Prostate gland (tissue), 2 donors: ENCODE data around the gene HUS1. TPM values are rescaled to one million over a fixed set of nuclear protein-coding genes. Genes with fewer than 3 reads are reported as not detected.
"Not testable (repeated sequence)": the region's sequence is repeated elsewhere in the genome, so short reads cannot be mapped to it uniquely, and the experiment has no call there.

Experiments used
- DNase-seq: peaks from one replicate; pipeline ENCODE4 v3.0.0-alpha.2; 2019; ENCODE audit warnings: low spot score
- H3K27ac ChIP-seq, 2 donors: fragments of 200-600 bp; sonication (generic); 2 replicates each; pipeline ENCODE4 v1.5.1; 2017 to 2019
- H3K27me3 ChIP-seq: fragments of 200-600 bp; sonication (generic); replicated peaks from 2 replicates; pipeline ENCODE4 v1.5.1; 2019; ENCODE audit not compliant: insufficient read depth
- H3K36me3 ChIP-seq, 2 donors: fragments of 200-600 bp; sonication (generic); 1 replicate in 1 of 2; 2 replicates in 1 of 2; pipeline versions ENCODE4 v1.5.1 to v1.8.1; 2017 to 2019
- H3K4me1 ChIP-seq: fragments of 200-600 bp; sonication (generic); replicated peaks from 2 replicates; pipeline ENCODE4 v1.5.1; 2019
- H3K4me3 ChIP-seq, 2 donors: fragments of 200-600 bp; sonication (generic); 2 replicates each; pipeline ENCODE4 v1.5.1; 2017 to 2019
- H3K9me3 ChIP-seq: fragments of 200-600 bp; sonication (generic); 2 replicates; pipeline ENCODE4 v1.5.1; 2017
- POLR2A ChIP-seq: fragments of 450-650 bp; IDR thresholded peaks from one replicate; pipeline ENCODE4 v1.6.1; 2016; ENCODE audit warnings: antibody characterized with exemption, mild to moderate bottlenecking
- POLR2AphosphoS5 ChIP-seq: sonication (generic); formaldehyde crosslinking; IDR thresholded peaks from one replicate; pipeline ENCODE4 v1.6.1; 2017; ENCODE audit warnings: antibody characterized with exemption
- WGBS: methylation state at CpG from one replicate; pipeline ENCODE4 v1.1.5; 2018; 5-methylcytosine and 5-hydroxymethylcytosine counted together
- intact Hi-C: fragments of 100-400 bp; cut with DNase I; formaldehyde crosslinking; loops from one replicate; pipeline ENCODE4 v1.14.2; 2022
- total RNA-seq, 2 donors: library from RNA; depleted of rRNA; stranded (reverse); fragments of >200 nt; gene quantifications; one replicate each; pipeline ENCODE4 v1.1.0, GENCODE V29; 2016
- TF ChIP-seq, protein P1 (sequence below), 4 experiments: fragments of 200-600 bp in 2 of 4; fragments of 450-650 bp in 2 of 4; sonication (generic) in 2 of 4; IDR thresholded peaks; 1 replicate in 3 of 4; 2 replicates in 1 of 4; pipeline ENCODE4 v1.5.1; 2016 to 2019; ENCODE audit warnings: antibody characterized with exemption in 4 of 4, mild to moderate bottlenecking in 2 of 4, moderate library complexity in 2 of 4

HUS1 gene
- total RNA-seq, 2 donors from 2014 or later: 26.1 to 43.1 TPM

DNA sequence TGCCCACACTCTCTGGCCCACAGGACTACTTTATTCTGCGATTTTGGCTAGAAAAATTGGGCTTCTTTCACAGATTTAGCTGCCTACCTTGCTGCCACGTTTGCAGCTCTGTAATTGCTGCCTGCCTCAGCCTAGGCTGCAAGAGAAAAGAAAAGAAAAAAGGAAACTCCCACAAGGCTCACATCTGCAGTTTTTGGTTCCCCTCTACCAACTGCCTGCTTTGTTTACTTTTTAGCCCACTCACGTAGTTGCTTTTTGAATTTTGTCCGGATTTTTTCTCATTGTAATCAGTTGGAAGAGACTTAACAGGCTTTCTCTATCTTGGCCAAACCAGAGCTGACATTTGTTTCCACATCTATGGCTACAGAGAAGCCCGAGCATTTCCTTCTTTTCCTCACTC is 25.2 kb upstream of the HUS1 start:
- H3K9me3 ChIP-seq: no peaks in the 10 kb centered on the region
- H3K4me1 ChIP-seq: no peaks in the 10 kb centered on the region
- no peak for TF ChIP-seq POLR2AphosphoS5
- TF ChIP-seq, protein P1, sequence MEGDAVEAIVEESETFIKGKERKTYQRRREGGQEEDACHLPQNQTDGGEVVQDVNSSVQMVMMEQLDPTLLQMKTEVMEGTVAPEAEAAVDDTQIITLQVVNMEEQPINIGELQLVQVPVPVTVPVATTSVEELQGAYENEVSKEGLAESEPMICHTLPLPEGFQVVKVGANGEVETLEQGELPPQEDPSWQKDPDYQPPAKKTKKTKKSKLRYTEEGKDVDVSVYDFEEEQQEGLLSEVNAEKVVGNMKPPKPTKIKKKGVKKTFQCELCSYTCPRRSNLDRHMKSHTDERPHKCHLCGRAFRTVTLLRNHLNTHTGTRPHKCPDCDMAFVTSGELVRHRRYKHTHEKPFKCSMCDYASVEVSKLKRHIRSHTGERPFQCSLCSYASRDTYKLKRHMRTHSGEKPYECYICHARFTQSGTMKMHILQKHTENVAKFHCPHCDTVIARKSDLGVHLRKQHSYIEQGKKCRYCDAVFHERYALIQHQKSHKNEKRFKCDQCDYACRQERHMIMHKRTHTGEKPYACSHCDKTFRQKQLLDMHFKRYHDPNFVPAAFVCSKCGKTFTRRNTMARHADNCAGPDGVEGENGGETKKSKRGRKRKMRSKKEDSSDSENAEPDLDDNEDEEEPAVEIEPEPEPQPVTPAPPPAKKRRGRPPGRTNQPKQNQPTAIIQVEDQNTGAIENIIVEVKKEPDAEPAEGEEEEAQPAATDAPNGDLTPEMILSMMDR (IDR thresholded peaks at IDR 0.05): no peak
- TF ChIP-seq POLR2A: no peak
- no peak for DNase-seq
- intact Hi-C loops: no loop called here
- no peak overlapping the region for H3K27ac ChIP-seq
- no peaks in the 10 kb centered on the region for H3K27me3 ChIP-seq
- WGBS: 32% methylated on average over 5 of the region's 5 CpGs
- no peak overlapping the region for H3K4me3 ChIP-seq
- H3K36me3 ChIP-seq: no peaks in the 10 kb centered on the region

DNA sequence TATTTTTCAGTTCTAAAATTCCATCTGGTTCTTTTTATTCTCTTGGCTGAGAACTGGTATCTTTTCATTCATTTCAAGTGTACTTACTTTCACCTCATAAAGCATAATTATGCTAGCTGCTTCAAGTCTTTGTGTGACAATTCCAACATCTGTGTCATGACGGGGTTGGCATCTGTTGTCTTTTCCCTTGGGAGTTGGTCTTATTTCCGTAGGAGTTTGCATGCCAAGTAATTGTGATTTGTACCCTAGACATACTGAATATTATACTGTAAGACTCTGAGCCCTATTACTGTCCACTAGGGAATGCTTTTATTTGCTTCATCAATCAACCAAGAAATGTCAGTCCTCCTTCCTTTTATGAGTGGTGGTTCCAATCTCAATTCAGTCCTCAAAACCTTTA is 24.6 kb upstream of the HUS1 start:
- H3K27ac ChIP-seq: no peak overlapping the region

DNA sequence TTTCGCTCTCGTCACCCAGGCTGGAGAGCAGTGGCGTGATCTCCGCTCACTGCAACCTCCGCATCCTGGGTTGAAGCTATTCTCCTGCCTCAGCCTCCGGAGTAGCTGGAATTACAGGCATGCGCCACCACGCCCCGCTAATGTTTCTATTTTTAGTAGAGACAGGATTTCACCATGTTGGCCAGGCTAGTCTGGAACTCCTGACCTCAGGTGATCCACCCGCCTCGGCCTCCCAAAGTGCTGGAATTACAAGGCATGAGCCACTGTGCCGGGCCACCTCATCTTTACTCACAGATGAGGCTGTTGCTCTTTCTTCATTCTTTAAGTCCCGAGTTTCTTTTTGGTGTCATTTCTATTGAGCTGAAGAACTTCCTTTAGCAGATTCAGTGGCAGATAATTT is 20.7 kb upstream of the HUS1 start:
- intact Hi-C loops, H3K27me3 ChIP-seq, H3K4me3 ChIP-seq, H3K4me1 ChIP-seq, DNase-seq, H3K36me3 ChIP-seq, H3K27ac ChIP-seq, H3K9me3 ChIP-seq: not testable (repeated sequence)
- 90% methylated on average over 13 of the region's 13 CpGs for WGBS

More for the DNA sequence above, 24.6 kb upstream of the HUS1 start:
- no peaks in the 10 kb centered on the region for H3K4me1 ChIP-seq
- no peaks in the 10 kb centered on the region for H3K36me3 ChIP-seq
- H3K27me3 ChIP-seq: no peaks in the 10 kb centered on the region
- WGBS: 34% methylated on average over 2 of the region's 2 CpGs
- intact Hi-C loops: no loop called here
- H3K9me3 ChIP-seq: no peaks in the 10 kb centered on the region
- TF ChIP-seq POLR2AphosphoS5 (no peak), POLR2A (no peak)
- TF ChIP-seq, protein P1 (IDR thresholded peaks at IDR 0.05): no peak
- DNase-seq: no peak
- no peak overlapping the region for H3K4me3 ChIP-seq

DNA sequence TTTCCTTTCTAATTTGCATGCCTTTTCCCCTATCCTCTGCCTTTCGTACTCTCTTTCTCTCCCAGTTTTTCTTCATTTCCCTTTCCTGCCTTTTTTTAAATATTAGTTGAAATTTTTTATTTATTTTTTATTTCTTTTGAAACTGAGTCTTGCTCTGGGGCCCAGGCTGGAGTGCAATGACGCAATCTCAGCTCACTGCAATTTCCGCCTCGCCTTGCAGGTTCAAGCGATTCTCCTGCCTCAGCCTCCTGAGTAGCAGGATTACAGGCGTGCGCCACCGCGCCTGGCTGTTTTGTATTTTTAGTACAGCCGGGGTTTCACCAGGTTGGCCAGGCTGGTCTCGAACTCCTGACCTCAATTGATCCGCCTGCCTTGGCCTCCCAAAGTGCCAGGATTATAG is 20.0 kb upstream of the HUS1 start:
- Histone ChIP-seq H3K27ac (no peak overlapping the region), H3K9me3 (no peaks in the 10 kb centered on the region), H3K36me3 (no peaks in the 10 kb centered on the region), H3K4me3 (no peak overlapping the region), H3K27me3 (no peaks in the 10 kb centered on the region), H3K4me1 (no peaks in the 10 kb centered on the region)
- 94% methylated on average over 12 of the region's 12 CpGs for WGBS
- TF ChIP-seq, protein P1 (IDR thresholded peaks at IDR 0.05): no peak
- no peak for TF ChIP-seq POLR2A
- TF ChIP-seq POLR2AphosphoS5: no peak
- no peak for DNase-seq
- intact Hi-C loops: no loop called here

DNA sequence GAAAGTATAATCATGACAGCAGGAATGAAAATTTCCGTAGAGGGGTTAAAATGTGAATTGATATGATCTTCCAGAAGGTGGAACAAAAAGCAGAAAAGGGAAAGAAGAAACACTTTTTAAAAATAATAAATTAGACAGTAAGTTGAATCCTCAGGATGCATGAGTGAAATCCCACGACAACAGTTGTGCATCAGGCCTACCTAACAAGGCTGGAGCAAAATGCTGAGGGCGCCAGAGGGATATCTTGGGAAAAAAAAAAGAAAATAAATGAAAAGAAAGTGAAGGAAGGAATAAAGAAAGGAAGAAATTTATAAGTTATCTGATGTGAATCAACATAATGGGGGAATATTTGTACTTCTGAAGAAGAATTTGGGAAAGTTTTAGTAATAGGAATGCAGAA is 13.0 kb upstream of the HUS1 start:
- intact Hi-C loops: loop anchor here (5.0 kb wide), 1 partner anchor 120 kb away; no protein-coding TSS in a partner anchor
- H3K9me3 ChIP-seq: no peaks in the 10 kb centered on the region

More for the DNA sequence above, 13.0 kb upstream of the HUS1 start:
- 93% methylated on average over 3 of the region's 3 CpGs for WGBS
- Histone ChIP-seq H3K27me3 (no peaks in the 10 kb centered on the region), H3K4me1 (peaks cover 3% of the 10 kb centered on the region), H3K27ac (no peak overlapping the region), H3K4me3 (no peak overlapping the region), H3K36me3 (no peaks in the 10 kb centered on the region)
- TF ChIP-seq, protein P1 (IDR thresholded peaks at IDR 0.05): no peak
- no peak for TF ChIP-seq POLR2AphosphoS5
- TF ChIP-seq POLR2A: no peak
- no peak for DNase-seq
